ENCODE data around the gene SEMA3G. TPM values are rescaled to one million over a fixed set of nuclear protein-coding genes. Genes with fewer than 3 reads are reported as not detected.
A peak's percentile ranks its signal among the peaks of the same experiment; 100 is the strongest.

The SEMA3G gene
- total RNA-seq, 4 donors from 2014 or later: 3.7 to 18.6 (median 11.5) TPM

DNA sequence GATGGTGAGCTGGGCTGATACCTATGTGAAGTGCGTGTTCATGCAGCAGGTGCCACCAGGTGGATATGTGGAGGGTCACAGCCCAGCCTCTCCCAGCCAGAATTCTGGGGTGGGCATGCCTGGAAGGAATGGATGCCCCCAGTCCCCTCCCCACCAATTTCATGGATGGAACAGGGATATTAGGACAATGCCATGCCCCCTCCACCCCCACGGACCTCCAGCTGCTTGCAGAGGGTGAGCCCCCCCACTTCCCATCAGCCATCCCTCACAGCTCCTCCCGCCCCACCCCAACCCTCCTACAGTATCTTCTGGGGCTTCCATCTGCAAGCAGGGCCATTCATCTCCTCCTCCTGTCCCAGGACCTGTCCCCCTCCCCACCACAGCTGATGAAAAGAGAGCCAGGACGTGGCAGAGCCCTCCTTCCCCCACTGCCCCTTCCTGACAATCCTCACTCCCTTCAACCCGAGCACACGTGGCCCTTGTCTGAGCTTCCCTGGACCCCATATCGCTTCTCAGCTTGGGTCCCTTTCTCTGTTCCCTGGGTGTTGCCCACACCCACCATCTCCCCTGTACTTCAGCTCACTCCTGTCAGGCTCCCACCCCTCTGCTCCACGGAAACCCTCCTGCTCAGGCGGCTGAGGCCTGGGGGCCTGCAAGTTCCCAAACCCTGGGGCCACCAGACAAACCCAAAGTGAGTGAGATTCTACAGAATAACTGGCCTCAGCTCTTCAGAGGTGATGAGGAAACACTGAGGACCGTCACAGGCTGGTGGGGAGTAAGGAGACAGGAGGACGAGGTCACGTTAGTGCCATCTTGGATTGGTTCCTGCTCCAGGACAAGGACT lies 2.8 kb upstream of the SEMA3G start:
- WGBS, 2 donors: 80 to 81% methylated on average over 12 of the region's 12 CpGs
- no peak overlapping the region for H3K27ac ChIP-seq
- intact Hi-C loops (cut with DNase I): loop anchor here (2.0 kb wide), 1 partner anchor 17 kb away; no protein-coding TSS in a partner anchor
- TF ChIP-seq CTCF (IDR thresholded peaks at IDR 0.05) (no peak), POLR2A (IDR thresholded peaks at IDR 0.05) (no peak)
- peaks cover 12 to 29% of the 10 kb centered on the region in 2 donors for H3K4me1 ChIP-seq
- H3K27me3 ChIP-seq: no peaks in the 10 kb centered on the region
- no peaks in the 10 kb centered on the region for H3K9me3 ChIP-seq
- no peaks in the 10 kb centered on the region for H3K36me3 ChIP-seq
- H3K4me3 ChIP-seq (replicated peaks in 1 of 3): no peak overlapping the region
- no peak for DNase-seq

DNA sequence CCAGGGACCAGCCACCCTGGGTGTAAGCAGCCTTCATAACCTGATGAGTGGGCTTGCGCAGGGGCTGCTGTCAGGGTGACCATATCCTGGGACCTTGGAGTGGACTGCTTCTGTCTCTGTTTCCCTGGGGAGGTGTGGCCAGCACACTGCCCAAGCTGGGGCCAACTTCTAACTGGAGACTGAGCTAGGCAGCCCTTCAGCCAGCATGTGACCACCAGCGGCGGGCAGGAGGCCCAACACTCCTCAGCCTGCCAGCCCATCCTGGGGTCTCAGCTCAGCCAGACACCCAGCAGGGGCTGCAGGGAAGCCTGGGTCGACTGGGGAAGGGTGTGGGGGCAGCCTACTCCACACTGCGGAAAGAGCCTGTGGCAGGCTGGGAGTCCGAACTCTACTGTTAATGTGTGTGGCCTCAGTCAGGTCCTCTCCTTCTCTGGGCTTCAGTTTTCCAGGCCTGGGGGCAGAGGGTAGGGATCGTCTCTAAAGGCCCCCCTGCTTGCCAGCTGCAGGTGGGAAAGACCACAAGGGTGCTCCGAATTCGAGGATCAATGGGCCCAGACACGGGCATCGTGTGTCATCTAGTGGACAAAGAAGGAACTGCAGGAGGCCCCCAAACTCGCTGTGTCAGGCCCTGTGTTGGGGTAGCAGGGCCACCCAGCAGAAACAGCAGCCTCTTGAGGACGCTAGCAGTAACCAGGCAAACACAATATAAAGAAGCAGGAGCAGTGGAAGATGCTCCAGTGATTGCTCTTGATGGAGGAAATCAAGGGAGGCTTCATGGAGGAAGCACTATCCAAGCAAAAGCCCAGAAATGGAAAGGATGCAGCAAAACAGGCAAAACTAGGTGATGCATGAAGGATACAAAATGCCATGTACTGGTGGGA lies 2.0 kb upstream of the SEMA3G start:
- H3K9me3 ChIP-seq: no peaks in the 10 kb centered on the region
- peak; percentile 96 to 100 (median 99) for TF ChIP-seq CTCF (IDR thresholded peaks at IDR 0.05)
- TF ChIP-seq POLR2A (IDR thresholded peaks at IDR 0.05): no peak
- peak; percentile 43 to 46 for DNase-seq
- H3K36me3 ChIP-seq: no peaks in the 10 kb centered on the region
- intact Hi-C loops (cut with DNase I): loop anchor here (2.0 kb wide), 1 partner anchor 16 kb away; no protein-coding TSS in a partner anchor
- no peak overlapping the region for H3K27ac ChIP-seq
- no peaks in the 10 kb centered on the region for H3K27me3 ChIP-seq
- WGBS, 2 donors: 1 to 32% methylated on average over 6 to 11 of the region's 13 CpGs
- peaks cover 12 to 29% of the 10 kb centered on the region in 2 donors for H3K4me1 ChIP-seq
- H3K4me3 ChIP-seq (replicated peaks in 1 of 3): no peak overlapping the region

DNA sequence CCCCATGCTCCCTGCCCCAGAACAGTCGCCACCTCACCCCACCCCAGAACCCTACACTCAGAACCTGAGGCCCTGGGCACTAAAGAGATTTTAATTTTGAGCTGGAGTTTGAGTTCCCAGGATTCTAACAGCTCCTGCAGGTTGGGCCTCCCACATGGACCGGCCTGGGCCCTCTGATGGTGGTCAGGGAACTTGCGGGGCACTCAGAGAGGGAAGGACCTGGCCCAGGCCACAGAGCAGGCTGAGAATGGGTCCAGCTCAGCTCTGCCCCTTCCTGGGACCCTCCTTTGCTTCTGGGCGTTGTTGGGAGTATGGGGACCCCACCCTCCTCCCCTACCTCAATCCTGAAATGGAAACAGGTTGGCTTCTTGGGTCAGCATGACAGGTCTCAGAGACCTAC lies 1.1 kb upstream of the SEMA3G start:
- intact Hi-C loops (cut with DNase I): loop anchor here (2.0 kb wide), 1 partner anchor 15 kb away; no protein-coding TSS in a partner anchor
- 95 to 96% methylated on average over 2 to 4 of the region's 4 CpGs for WGBS, 2 donors
- H3K9me3 ChIP-seq: no peaks in the 10 kb centered on the region
- no peak overlapping the region for H3K4me3 ChIP-seq (replicated peaks in 1 of 3)
- H3K36me3 ChIP-seq: no peaks in the 10 kb centered on the region
- peaks cover 12 to 29% of the 10 kb centered on the region in 2 donors for H3K4me1 ChIP-seq
- TF ChIP-seq CTCF (IDR thresholded peaks at IDR 0.05) (no peak), POLR2A (IDR thresholded peaks at IDR 0.05) (no peak)
- H3K27ac ChIP-seq: no peak overlapping the region
- H3K27me3 ChIP-seq: no peaks in the 10 kb centered on the region
- no peak for DNase-seq

- Histone ChIP-seq H3K27me3 (no peaks in the 10 kb centered on the region), H3K4me3 (replicated peaks in 1 of 3) (no peak overlapping the region), H3K36me3 (no peaks in the 10 kb centered on the region), H3K9me3 (no peaks in the 10 kb centered on the region), H3K4me1 (peaks cover 0 to 11% of the 10 kb centered on the region in 2 donors), H3K27ac (no peak overlapping the region)
- intact Hi-C loops (cut with DNase I): no loop called here
- no peak for DNase-seq
- WGBS, 2 donors: 90 to 92% methylated on average over 22 to 24 of the region's 25 CpGs
- TF ChIP-seq POLR2A (IDR thresholded peaks at IDR 0.05): no peak
- no peak for TF ChIP-seq CTCF (IDR thresholded peaks at IDR 0.05)
Measured at GRCh38 chr3:52443791-52444687, 864 bp downstream of the SEMA3G start.

All from thyroid gland (tissue), 4 donors.